Epithelial cell of proximal tubule (primary cell): ENCODE measurements around the gene LRRIQ4. TPM values are rescaled to one million over a fixed set of nuclear protein-coding genes. Genes with fewer than 3 reads are reported as not detected.
A peak's percentile ranks its signal among the peaks of the same experiment; 100 is the strongest.

Experiments used
- DNase-seq: peaks from one replicate; pipeline ENCODE4 v3.0.0-alpha.2; 2011; ENCODE audit warnings: low read depth
- H3K4me3 ChIP-seq: 2 replicates; pipeline ENCODE4 v1.5.1; 2011; ENCODE audit warnings: low read depth, mild to moderate bottlenecking, low read length
- total RNA-seq: library from RNA; depleted of rRNA; stranded (reverse); fragments of >200 nt; gene quantifications from 2 replicates; pipeline ENCODE4 v1.2.3, GENCODE V29; 2015
- TF ChIP-seq, protein P1 (sequence below): conservative IDR thresholded peaks from 2 replicates; pipeline ENCODE4 v1.5.1; 2012; ENCODE audit warnings: low read depth, mild to moderate bottlenecking, low read length

The LRRIQ4 gene
- total RNA-seq, 1 donor from 2014 or later: not detected

DNA sequence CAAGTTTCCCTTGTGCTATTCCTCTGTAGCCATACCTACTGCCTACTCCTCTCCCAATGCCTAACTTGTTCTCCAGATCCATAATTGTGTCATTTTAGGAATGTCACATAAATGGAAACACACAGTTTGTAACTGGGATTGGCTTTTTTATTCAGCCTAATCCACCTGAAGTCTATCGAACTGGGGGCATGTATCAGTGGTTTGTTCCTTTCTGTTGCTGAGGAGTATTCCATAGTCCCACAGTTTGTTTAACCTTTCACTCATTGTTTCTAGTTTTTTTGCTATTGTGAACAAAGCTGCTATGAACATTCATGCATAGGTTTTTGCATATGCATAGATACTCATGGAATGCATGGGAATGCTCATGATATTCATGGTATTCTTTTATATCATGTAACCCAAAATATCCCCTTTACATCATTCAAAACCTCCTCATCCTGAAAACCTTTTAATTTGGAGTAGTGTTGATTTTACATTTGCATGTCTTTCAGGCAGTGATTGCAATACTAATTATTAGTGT lies 25.9 kb downstream of the LRRIQ4 start:
- no peak for DNase-seq
- TF ChIP-seq, protein P1, sequence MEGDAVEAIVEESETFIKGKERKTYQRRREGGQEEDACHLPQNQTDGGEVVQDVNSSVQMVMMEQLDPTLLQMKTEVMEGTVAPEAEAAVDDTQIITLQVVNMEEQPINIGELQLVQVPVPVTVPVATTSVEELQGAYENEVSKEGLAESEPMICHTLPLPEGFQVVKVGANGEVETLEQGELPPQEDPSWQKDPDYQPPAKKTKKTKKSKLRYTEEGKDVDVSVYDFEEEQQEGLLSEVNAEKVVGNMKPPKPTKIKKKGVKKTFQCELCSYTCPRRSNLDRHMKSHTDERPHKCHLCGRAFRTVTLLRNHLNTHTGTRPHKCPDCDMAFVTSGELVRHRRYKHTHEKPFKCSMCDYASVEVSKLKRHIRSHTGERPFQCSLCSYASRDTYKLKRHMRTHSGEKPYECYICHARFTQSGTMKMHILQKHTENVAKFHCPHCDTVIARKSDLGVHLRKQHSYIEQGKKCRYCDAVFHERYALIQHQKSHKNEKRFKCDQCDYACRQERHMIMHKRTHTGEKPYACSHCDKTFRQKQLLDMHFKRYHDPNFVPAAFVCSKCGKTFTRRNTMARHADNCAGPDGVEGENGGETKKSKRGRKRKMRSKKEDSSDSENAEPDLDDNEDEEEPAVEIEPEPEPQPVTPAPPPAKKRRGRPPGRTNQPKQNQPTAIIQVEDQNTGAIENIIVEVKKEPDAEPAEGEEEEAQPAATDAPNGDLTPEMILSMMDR: no peak
- no peak overlapping the region for H3K4me3 ChIP-seq

DNA sequence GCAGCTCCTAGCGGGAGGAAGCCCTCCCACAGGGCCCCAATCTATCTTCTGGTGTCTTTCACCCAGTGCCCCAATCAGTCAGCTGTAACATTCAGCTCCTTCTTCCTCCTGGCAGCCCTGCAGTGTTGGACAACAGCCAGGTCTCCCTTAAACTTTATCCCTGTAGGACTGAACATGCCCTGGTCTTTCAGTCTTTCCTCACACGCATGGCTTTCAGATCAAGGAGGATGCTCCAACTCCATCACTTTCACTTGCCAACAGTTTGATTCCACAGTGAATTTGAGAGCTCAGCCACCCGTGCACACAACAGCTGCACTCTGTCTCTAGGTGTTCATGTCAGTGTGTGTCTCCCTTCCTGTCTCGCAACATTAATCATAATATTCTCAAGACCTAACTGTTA lies 28.5 kb downstream of the LRRIQ4 start:
- DNase-seq: no peak
- H3K4me3 ChIP-seq: no peak overlapping the region
- TF ChIP-seq, protein P1: no peak

DNA sequence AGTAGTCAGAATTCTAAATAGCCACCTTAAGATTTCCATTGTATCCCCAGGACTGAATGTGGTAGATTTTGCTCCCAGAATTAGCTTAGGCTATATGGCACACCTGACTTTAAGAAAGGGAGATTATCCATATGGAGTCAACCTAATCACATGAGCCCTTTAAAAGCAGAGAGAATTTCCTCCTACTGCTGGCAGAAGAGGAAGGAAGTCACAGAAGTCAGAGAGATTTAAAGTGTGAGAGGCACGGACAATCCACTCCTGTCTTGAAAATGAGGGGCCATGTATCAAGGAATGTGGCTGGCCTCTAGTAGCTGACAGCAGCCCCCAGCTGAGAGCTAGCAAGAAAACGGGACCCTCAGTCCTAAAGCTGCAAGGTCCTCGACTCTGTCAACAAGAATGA lies 30.3 kb downstream of the LRRIQ4 start:
- H3K4me3 ChIP-seq: no peak overlapping the region
- DNase-seq: no peak
- TF ChIP-seq, protein P1: no peak

DNA sequence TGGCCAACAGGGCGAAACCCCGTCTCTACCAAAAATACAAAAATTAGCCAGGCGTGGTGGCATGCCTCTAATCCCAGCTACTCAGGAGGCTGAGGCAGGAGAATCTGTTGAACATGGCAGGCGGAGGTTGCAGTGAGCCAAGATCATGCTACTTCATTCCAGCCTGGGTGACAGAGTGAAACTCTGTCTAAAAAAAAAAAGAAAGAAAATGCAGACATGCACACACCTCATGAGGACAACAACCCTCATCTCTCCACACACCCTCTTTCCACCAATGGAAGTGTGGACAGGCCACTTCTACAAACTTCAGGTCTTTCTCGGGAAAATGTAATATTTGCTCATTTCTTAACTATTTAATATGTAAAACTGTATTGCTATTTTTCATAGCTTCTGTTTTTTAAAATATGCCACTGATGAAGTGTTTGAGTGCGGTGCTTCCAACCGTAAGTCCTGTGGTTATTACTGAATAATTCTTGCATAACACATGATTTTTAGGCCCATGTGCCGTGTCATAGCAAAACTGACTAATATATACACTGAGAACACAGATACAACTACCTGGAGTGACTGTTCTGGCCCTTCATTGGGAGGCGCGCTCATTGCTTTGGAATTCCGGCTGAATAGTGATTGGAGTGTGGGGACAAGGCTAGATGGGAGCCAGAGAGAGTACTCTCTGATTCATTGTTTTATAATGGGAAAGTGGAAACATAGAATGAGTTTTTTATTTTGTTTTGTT lies 34.0 kb downstream of the LRRIQ4 start:
- no peak overlapping the region for H3K4me3 ChIP-seq
- peak; percentile 35 for DNase-seq
- TF ChIP-seq, protein P1: no peak

DNA sequence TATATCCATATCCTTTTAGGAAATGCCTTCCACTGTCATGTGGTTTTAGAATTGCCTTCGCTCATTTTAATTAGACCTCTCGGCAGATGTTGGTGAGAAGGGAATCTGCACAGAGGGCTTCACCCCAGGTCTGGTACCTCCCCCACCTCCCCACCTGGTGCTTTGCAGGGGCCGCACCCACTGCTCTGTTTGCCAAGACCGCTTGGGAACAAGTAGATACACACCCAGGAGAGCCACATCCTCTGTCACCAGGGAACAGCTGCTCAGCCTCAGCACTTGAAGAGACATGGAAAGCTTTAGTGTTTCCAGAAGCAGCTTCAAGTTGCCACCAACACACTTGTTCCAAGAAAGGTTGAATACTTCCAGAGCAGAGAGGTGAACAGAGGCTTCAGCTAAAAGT lies 35.2 kb downstream of the LRRIQ4 start:
- TF ChIP-seq, protein P1: no peak
- DNase-seq: no peak

DNA sequence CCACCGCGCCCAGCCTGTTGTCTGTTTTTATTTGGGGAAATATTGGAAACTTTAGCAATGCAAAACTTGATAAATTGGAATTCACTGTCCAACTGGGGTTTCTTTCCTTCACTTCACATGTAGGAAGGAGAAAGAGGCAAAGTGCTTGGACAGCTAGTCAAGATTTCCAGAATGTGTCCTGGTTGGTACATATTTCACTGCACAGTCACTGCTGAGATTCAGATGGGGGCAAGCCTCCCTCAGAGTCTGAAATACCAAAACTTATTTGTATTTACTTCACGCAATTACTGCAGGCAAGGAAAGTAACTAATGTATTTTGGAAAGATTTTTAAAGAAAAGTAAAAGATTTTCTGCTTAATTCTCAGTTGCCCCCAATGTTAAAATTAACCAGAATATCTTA lies 36.1 kb downstream of the LRRIQ4 start:
- TF ChIP-seq, protein P1: no peak
- no peak for DNase-seq
- H3K4me3 ChIP-seq: no peak overlapping the region

More for the DNA sequence above, 35.2 kb downstream of the LRRIQ4 start:
- H3K4me3 ChIP-seq: no peak overlapping the region

DNA sequence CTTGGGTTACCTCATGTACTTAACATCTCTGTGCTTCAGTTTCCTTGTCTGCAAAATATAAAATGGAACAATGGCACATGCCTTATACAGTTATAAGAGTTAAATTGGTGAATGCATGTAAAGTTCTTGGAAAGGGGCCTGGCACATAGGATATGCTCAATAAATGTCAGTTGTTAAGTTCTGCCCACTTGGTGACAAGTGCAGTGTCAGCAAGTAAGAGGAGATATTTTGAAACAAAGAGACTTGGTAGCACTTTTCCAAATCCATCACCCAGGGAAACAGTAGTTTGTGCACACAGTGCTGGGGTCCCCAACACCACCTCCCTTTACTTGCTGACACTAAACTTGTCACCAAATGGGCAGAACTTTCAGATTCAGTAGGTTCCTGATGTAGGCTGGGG lies 37.9 kb downstream of the LRRIQ4 start:
- no peak for DNase-seq
- H3K4me3 ChIP-seq: no peak overlapping the region
- TF ChIP-seq, protein P1: no peak
